GM21717 (cell line): ENCODE measurements around the gene RBMS3.
"Not testable (repeated sequence)": the region's sequence is repeated elsewhere in the genome, so short reads cannot be mapped to it uniquely, and the experiment has no call there.

Source experiments
- ATAC-seq: cut with Tn5 transposase; IDR thresholded peaks from one replicate; pipeline ENCODE4 v1.9.1; 2021; ENCODE audit warnings: mild to moderate bottlenecking, moderate library complexity; ENCODE audit not compliant: unreplicated experiment

Gene RBMS3

DNA sequence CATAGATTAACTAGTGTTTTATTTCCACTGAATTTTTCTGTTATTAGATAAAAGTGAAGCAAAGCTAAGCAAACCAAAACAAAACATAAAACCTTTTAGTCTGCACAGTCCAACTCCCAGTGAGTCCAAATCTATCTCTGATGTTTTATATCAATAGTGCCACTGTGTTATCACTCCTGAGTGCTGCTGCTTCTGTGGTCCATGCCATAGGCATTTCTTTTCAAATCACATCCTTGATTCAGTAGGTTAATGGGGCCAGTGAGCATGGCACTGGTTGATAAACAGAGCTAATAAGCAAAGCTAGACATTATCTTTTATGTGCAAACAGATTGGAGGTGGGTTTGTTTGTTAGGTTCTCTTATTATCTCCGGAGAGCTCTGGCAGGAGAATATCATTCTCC, 30.0 kb downstream of the RBMS3 start:
- no peak for ATAC-seq

DNA sequence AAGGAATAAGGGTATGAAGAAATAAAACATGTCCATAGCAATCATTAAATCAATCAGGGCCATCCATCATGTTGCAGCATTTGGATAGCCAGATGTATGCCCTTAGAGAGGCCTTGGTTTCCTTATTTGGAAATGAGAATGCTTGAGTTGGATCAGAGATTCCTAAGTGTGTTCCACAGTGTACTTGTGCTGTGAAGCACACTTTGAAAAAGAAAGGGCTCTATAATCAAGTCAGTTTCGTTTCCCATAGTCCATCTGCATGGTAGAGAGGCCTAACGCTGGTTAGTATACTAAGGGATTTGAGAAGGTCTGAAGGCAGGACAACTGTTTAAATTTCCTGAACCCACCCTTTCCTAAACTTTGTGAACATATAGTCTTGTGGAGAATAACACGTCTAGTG, 30.9 kb downstream of the RBMS3 start:
- ATAC-seq: no peak

DNA sequence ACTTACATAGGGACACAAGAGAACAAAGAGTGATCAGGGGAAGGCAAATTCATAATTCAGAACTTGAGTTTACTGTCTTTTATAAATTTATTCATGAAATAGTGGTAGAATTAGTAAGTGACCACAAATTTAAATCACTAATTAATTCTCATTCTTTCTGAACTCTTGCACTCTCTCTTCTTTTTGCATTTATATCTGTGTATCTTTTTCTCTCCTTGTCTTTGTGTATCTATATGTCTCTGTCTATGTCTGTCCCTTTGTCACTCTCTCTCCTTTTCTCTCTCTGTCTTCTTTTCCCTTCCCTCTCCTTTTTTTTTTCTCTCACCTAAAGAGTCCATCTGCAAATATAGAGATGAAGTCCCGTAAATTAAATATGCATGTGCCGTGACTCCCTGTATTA, 31.5 kb downstream of the RBMS3 start:
- no peak for ATAC-seq

GRCh38 chr3:29312960-29313452, 32.1 kb downstream of the RBMS3 start:
- no peak for ATAC-seq

DNA sequence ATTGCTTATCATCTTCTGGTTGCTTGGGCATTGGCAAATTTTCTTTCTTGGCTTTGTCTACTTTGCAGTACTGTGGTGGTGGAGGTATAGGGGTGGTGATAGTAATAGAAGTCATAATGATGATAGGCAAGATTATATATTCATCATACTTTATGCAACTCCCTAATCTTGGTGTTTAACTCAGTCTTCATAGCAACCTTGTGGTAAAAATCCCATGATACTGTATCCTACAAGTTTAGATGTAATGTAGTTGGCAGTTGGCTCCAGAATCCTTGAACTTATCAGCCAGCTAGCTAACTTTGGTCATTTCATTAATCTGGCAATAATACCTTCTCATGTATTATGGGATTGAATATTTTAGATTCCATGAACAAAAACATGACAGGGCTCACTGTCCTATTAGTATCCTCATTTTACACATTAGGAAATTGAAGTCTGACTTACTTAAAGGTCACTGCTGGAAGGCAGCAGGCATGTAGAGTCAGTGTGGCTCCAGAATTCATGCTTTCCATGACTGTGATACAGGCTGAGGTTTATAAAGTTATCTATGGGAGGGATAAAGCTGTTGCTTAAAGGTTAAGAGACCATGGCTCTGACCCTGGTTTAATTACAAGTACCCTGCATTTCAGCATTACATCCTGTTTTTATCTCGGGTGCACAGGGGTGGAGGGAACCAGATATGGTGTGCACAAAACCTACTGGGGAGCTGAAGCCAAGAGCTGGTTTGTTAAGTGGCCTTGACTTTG, 33.3 kb downstream of the RBMS3 start:
- no peak for ATAC-seq

DNA sequence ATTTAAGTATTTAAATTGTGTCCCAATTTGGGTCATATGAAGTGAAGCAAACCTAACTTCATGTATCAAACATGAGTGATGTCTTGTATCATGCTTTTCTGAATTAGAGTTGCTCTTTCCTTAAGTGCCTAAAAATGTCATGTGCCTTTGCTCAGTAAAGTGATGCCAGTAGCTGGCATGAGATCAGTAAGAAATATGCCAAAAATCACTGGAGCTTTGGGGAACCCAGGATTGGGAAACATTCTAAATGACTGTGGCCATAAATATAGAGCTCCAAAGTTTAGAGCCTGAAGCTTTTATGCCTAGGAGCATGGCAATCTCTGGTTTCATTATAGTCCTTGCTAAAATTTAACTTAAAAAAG, 33.8 kb downstream of the RBMS3 start:
- no peak for ATAC-seq

- no peak for ATAC-seq
Measured at GRCh38 chr3:29317659-29318173, 36.8 kb downstream of the RBMS3 start.

- no peak for ATAC-seq
Measured at GRCh38 chr3:29318251-29318650, 37.4 kb downstream of the RBMS3 start.

- ATAC-seq: peak; percentile 91
Measured at GRCh38 chr3:29319262-29319661, 38.4 kb downstream of the RBMS3 start.

DNA sequence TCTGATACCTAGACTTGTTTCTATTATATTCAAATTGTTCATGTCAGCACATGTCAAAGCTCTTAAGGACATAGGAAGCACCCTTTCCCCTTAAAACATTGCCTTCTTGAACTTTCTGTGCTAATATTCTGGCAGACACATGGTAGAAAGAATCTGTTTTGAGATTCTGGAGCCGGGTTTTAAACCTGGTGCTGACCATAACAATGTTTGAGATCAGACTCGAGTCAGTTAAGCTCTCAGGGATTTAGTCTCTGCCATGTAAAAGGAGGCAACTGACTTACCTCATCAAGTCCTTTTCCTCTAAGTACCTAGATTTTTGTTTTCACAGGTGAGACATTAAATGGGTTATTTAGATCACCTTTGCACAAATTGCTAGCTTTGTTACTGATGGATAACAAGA, 38.9 kb downstream of the RBMS3 start:
- ATAC-seq: no peak

DNA sequence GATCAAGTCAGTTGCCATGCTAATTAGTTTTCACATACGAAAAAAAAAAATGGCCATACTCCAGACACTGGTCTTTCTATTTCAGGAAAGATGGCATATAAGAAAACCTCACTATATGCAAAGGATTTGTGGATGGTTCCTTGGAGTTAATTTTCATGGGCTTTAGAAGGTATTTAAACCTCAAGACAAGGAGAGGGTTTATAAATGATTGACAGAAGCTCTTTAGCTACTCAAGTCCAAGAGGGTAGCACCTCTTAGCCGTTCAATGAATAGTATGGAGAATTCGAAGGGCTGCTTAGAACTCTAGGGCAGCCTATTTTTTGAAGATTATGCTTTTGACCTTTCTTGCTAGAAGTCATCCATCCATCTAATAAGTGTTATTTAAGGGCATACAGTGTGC, 41.7 kb downstream of the RBMS3 start:
- ATAC-seq: no peak

- peak; percentile 95 for ATAC-seq
Measured at GRCh38 chr3:29324180-29324651, 43.3 kb downstream of the RBMS3 start.

DNA sequence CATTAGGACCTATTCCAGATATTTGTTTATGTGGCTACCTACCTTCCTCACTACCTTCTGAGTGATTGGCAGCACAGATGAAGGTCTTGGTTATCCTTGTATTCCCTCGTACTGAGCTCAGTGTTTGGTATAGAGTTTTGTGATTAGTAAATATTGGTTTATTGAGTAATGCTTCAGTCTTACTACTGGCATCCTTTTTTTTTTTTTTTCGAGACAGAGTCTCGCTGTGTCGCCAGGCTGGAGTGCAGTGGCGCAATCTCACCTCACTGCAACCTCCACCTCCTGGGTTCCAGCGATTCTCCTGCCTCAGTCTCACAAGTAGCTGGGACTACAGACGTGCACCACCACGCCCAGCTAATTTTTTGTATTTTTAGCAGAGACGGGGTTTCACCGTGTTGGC, 45.7 kb downstream of the RBMS3 start:
- ATAC-seq: not testable (repeated sequence)

DNA sequence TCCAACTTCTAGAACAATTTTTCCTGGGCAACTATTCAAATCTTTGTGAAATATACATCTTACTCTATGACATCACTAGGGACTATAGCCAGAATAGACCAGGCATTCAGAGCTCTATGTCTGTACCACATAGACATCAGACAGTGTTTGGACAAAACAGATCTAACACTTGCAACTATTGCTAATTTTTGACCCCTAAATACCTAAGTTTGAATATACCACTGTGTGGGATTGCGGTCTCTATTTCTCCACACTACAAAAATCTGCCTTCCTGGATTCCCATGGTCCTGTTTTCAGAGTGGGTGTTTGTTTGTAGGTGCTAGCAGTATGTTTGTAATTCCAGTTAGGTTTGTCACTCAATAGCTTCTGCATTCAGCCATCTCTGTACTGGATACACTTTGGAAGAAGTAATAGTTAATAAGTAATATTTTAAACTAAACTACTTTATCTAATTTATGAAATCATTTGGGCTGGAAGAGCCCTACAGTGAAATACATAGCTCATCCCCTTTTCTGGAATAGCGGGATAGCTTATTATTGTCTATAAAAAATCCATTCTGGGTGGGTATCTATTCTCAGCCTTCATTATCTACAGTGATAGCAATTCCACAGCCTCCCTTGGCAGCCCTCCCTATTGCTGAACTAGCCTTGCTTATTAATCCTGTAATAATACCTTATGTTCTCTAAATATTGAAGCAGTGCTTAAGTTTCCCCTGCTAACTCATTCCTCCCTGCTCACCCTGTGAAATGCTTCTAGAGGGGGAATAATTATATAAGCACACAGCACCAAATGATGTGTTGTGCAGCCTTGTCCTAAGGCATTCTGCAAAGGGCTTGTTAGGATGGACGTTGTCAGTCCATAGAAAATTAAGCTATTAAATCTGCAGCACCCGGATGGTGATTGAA, 49.4 kb downstream of the RBMS3 start:
- ATAC-seq: no peak

DNA sequence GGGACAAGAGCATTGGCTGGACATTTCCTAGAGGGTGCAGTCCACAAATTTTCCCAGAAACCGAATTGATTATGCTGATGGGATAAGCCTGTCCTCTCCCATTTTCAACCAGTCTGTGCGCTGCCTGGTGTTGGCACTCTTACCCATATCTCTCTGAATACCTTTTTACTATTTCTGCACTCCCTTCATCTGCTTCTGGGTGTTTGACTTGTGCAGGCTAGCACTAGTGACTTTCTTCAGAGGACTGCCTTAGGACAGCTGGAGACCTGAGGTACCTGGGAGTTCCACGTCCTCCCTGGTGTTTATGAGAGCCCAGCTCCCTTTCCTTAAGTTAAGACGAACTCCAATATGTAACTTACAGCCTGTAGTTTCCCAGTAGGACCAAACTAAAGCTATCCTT, 50.2 kb downstream of the RBMS3 start:
- no peak for ATAC-seq

DNA sequence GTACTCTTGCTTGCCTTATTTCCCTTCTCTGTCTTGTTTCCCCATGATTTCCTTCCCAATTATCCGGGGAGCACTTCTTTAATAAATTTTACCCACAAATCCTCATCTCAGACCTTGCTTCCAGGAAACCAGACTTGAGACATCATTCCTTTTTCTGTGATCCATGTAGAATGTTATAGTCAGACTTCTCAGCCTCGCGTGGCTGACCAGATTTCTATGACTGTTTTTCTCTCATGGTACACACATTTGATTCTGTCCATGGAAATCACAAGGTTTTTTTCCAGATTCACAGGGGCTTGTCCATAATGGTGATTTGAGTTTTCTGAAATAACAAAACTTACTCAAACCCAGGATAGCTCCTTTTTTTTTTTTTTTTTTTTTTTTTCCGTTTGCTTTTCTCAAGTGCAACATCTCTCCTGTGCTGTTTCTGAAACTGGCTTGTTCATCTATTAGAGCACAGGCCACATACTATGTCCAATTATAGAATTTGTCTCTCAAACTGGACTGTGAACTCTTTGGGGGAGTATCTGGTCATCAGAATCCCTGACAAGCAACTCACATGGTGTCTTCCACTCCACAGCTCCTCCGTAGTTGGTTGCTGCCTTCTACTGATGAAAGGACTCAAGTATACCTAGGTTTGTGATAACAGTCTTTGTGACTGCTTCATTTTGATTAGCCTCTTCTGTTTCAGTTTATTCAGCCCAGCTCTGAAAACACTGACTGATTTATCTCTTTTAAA, 50.8 kb downstream of the RBMS3 start:
- ATAC-seq: no peak

DNA sequence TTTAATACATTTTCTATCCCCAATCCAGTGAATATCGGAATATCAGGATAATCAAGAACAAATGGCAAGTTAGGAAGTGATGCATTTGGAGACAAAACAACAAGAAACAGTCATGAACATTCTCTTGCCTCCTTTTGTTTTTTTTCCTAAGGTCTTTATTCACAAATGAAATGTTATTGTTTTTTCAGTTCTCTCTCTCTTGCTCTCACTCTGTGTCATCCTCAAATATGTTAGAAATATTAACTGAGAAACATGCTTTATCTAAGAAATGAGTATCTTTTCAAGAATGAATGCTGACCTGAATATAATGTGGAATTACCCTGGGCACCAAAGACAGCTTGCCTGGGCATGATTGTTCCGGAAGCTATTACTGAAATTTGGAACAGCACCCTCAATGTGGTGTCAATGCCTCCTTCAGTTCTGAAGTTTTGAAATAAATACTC, 51.3 kb downstream of the RBMS3 start:
- ATAC-seq: peak; percentile 68

DNA sequence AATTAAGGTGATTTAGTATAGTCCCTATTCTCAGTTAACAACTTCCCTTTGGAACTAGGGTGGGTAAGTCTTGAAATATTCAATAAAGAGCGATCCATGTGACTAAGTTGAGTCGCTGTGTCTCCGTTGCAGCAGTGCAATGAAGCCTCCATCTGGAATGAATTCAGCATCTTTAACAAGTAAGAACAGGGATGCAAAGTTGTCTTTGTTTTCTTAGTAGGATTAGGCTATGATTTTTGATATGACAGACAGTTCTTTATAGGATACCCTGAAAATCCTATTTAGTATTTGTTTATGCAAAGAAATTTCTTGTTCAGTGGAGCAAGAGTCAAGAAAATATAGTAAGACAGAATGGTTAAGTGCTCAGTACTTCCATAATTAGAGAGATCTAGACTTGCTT, 52.7 kb downstream of the RBMS3 start:
- ATAC-seq: no peak

DNA sequence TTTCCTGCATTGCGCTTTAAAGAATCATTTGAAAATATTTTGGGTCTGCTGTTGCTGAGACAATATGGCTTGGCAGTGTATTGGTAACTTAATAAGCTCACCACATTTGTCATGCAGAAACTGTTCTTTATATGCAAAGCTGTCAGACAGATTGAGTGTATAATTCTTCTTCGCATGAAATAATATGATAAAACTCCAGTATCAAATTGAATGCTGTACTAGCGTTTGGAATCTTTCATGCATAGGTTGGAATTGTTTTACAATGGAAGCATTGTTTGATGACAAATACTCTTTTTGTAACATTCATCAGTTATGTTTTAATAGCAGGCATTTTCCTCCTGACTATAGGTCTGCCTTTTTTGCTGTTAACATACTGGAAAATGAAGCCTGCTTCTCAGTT, 53.8 kb downstream of the RBMS3 start:
- no peak for ATAC-seq

- ATAC-seq: no peak
Measured at GRCh38 chr3:29335438-29335837, 54.6 kb downstream of the RBMS3 start.

- no peak for ATAC-seq
Measured at GRCh38 chr3:29335943-29336342, 55.1 kb downstream of the RBMS3 start.
